Thoracic aorta (tissue), 2 donors: ENCODE data around the gene ZNF426. TPM values are rescaled to one million over a fixed set of nuclear protein-coding genes. Genes with fewer than 3 reads are reported as not detected.

ENCODE experiments used
- ATAC-seq: fragments of 150-250 bp; one replicate; pipeline ENCODE4 v1.8.0; 2017; ENCODE audit warnings: low read depth; ENCODE audit not compliant: insufficient number of reproducible peaks, low FRiP score
- DNase-seq: peaks from one replicate; pipeline ENCODE4 v3.0.0-alpha.2; 2020; ENCODE audit warnings: low spot score
- H3K27ac ChIP-seq, 2 donors: fragments of 200-600 bp; sonication (generic); 1 replicate in 1 of 2; 2 replicates in 1 of 2; pipeline ENCODE4 v1.5.1; 2016; ENCODE audit warnings: mild to moderate bottlenecking in 2 of 2, moderate library complexity in 2 of 2
- H3K27me3 ChIP-seq: fragments of 200-600 bp; sonication (generic); replicated peaks from 2 replicates; pipeline ENCODE4 v1.6.0; 2016; ENCODE audit warnings: mild to moderate bottlenecking; ENCODE audit not compliant: insufficient read depth
- H3K36me3 ChIP-seq: fragments of 200-600 bp; sonication (generic); one replicate; pipeline ENCODE4 v1.5.1; 2016
- H3K4me1 ChIP-seq, 2 donors: fragments of 200-600 bp; sonication (generic); 1 replicate in 1 of 2; 2 replicates in 1 of 2; pipeline versions ENCODE4 v1.5.1 to v1.6.0; 2016; ENCODE audit warnings: low read depth in 2 of 2, mild to moderate bottlenecking in 1 of 2; ENCODE audit not compliant: control insufficient read depth in 1 of 2
- H3K4me3 ChIP-seq: fragments of 200-600 bp; sonication (generic); 2 replicates; pipeline ENCODE4 v1.5.1; 2016; ENCODE audit warnings: mild to moderate bottlenecking
- H3K9me3 ChIP-seq: fragments of 200-600 bp; sonication (generic); 2 replicates; pipeline ENCODE4 v1.5.1; 2016
- CTCF ChIP-seq: fragments of 200-600 bp; sonication (generic); IDR thresholded peaks from one replicate; pipeline ENCODE4 v1.5.1; 2019; ENCODE audit warnings: antibody characterized with exemption
- total RNA-seq, 2 donors: library from RNA; depleted of rRNA; stranded (reverse); fragments of >200 nt; gene quantifications; one replicate each; pipeline versions ENCODE4 v1.1.0 to v1.2.3, GENCODE V29; 2016

The ZNF426 gene
- total RNA-seq, 2 donors from 2014 or later = 10.6 to 17.9 TPM

- H3K27me3 ChIP-seq = no peaks in the 10 kb centered on the region
- peaks cover 48% of the 10 kb centered on the region for H3K9me3 ChIP-seq
- no peak for TF ChIP-seq CTCF
- no peak for ATAC-seq
- H3K36me3 ChIP-seq = no peaks in the 10 kb centered on the region
- DNase-seq = no peak
- no peaks in the 10 kb centered on the region for H3K4me1 ChIP-seq
- H3K27ac ChIP-seq = no peak overlapping the region
- no peak overlapping the region for H3K4me3 ChIP-seq
These were observed 37.6 kb downstream of the ZNF426 start for GRCh38 chr19:9500796-9501195.

- peaks cover 32% of the 10 kb centered on the region for H3K9me3 ChIP-seq
- DNase-seq (no peak), ATAC-seq (no peak)
- H3K27ac ChIP-seq = no peak within 1 kb of the TSS
- H3K4me3 ChIP-seq = no peak within 1 kb of the TSS
- no peaks in the 10 kb centered on the region for H3K27me3 ChIP-seq
- no peaks in the 10 kb centered on the region for H3K4me1 ChIP-seq
- H3K36me3 ChIP-seq = no peaks in the 10 kb centered on the region
- TF ChIP-seq CTCF = no peak
These were observed 40.1 kb downstream of the ZNF426 start, which contains the start of gene ZNF560 for GRCh38 chr19:9498183-9498902. Gene ZNF560 (minus strand): TSS chr19:9498616. CDS start chr19:9475313, 23,303 bp downstream.

GRCh38 chr19:9494096-9494495, 44.3 kb downstream of the ZNF426 start:
- DNase-seq = no peak
- H3K9me3 ChIP-seq = peaks cover 16% of the 10 kb centered on the region
- no peak for ATAC-seq

GRCh38 chr19:9487016-9487415, 51.4 kb downstream of the ZNF426 start:
- no peak overlapping the region for H3K27ac ChIP-seq
- TF ChIP-seq CTCF = no peak
- no peaks in the 10 kb centered on the region for H3K36me3 ChIP-seq
- no peaks in the 10 kb centered on the region for H3K4me1 ChIP-seq
- H3K9me3 ChIP-seq = peaks cover 37% of the 10 kb centered on the region
- no peaks in the 10 kb centered on the region for H3K27me3 ChIP-seq
- no peak overlapping the region for H3K4me3 ChIP-seq
- DNase-seq (no peak), ATAC-seq (no peak)

More at GRCh38 chr19:9494096-9494495, 44.3 kb downstream of the ZNF426 start:
- H3K4me1 ChIP-seq = no peaks in the 10 kb centered on the region
- H3K36me3 ChIP-seq = no peaks in the 10 kb centered on the region
- no peak overlapping the region for H3K27ac ChIP-seq
- no peak for TF ChIP-seq CTCF
- no peaks in the 10 kb centered on the region for H3K27me3 ChIP-seq
- H3K4me3 ChIP-seq = no peak overlapping the region

- H3K27me3 ChIP-seq = no peaks in the 10 kb centered on the region
- no peak for ATAC-seq
- TF ChIP-seq CTCF = no peak
- DNase-seq = no peak
- H3K9me3 ChIP-seq = peaks cover 40% of the 10 kb centered on the region
- no peak overlapping the region for H3K4me3 ChIP-seq
- no peak overlapping the region for H3K27ac ChIP-seq
- H3K36me3 ChIP-seq = no peaks in the 10 kb centered on the region
- no peaks in the 10 kb centered on the region for H3K4me1 ChIP-seq
These were observed 53.3 kb downstream of the ZNF426 start for GRCh38 chr19:9485140-9485539.
